K562 (cell line): ENCODE results near the gene ZNF428. TPM values are rescaled to one million over a fixed set of nuclear protein-coding genes. Genes with fewer than 3 reads are reported as not detected.

ENCODE experiments used
- BCOR ChIP-seq: fragments of 450-650 bp; IDR thresholded peaks from 2 replicates; pipeline ENCODE4 v1.6.1; 2016
- BRD4 ChIP-seq: fragments of 200-600 bp; sonication (generic); IDR thresholded peaks from 2 replicates; pipeline ENCODE4 v1.6.1; 2017; ENCODE audit warnings: inconsistent platforms
- BRF1 ChIP-seq: IDR thresholded peaks from 3 replicates; pipeline ENCODE4 v1.6.1; 2011; ENCODE audit warnings: borderline replicate concordance, mild to moderate bottlenecking; ENCODE audit not compliant: insufficient read length; ENCODE audit errors: extremely low read depth
- CBX8 ChIP-seq: fragments of 200-600 bp; sonication (generic); IDR thresholded peaks from 2 replicates; pipeline ENCODE4 v1.6.1; 2012; ENCODE audit warnings: borderline replicate concordance, mixed run types, low read depth, mild to moderate bottlenecking, moderate library complexity, mixed read lengths, low read length, control low read depth, inconsistent platforms; ENCODE audit not compliant: poor library complexity, severe bottlenecking; ENCODE audit errors: extremely low read depth
- CREBBP ChIP-seq: IDR thresholded peaks from one replicate; pipeline ENCODE4 v1.6.1; 2012; ENCODE audit warnings: low read depth, mild to moderate bottlenecking, control low read depth, inconsistent platforms, low read length
- DPF2 ChIP-seq: fragments of 450-650 bp; IDR thresholded peaks from 2 replicates; pipeline ENCODE4 v1.6.1; 2016
- HDAC3 ChIP-seq: fragments of 450-650 bp; IDR thresholded peaks from 2 replicates; pipeline ENCODE4 v1.6.1; 2018; ENCODE audit warnings: borderline replicate concordance, mild to moderate bottlenecking, moderate library complexity; ENCODE audit not compliant: partially characterized antibody
- HNRNPK ChIP-seq: fragments of 200-400 bp; formaldehyde crosslinking; IDR thresholded peaks from one replicate; pipeline ENCODE4 v1.6.1; 2018; ENCODE audit warnings: mild to moderate bottlenecking, low read depth, low read length; ENCODE audit not compliant: poor library complexity, severe bottlenecking
- ILF3 ChIP-seq: fragments of 450-650 bp; IDR thresholded peaks from 2 replicates; pipeline ENCODE4 v1.6.1; 2018; ENCODE audit warnings: antibody characterized with exemption, mild to moderate bottlenecking, moderate library complexity, borderline replicate concordance
- KDM1A ChIP-seq, 2 experiments: fragments of 450-650 bp; IDR thresholded peaks; 2 replicates each; pipeline ENCODE4 v1.6.1; 2016; ENCODE audit warnings: mild to moderate bottlenecking in 2 of 2
- KDM2B ChIP-seq: fragments of 250-450 bp; sonication (Bioruptor Pico); IDR thresholded peaks from 2 replicates; pipeline ENCODE4 v1.8.0; 2021; ENCODE audit warnings: mild to moderate bottlenecking, moderate library complexity
- L3MBTL2 ChIP-seq: fragments of 450-650 bp; IDR thresholded peaks from 2 replicates; pipeline ENCODE4 v1.6.1; 2016; ENCODE audit warnings: mild to moderate bottlenecking, moderate library complexity
- MAFG ChIP-seq: fragments of 450-650 bp; conservative IDR thresholded peaks from 2 replicates; pipeline ENCODE4 v1.6.1; 2016; ENCODE audit warnings: missing genetic modification characterization, missing compliant biosample characterization
- NCOA1 ChIP-seq: fragments of 450-650 bp; IDR thresholded peaks from 2 replicates; pipeline ENCODE4 v1.6.1; 2016; ENCODE audit warnings: low read depth
- PHF21A ChIP-seq: fragments of 450-650 bp; IDR thresholded peaks from 2 replicates; pipeline ENCODE4 v1.6.1; 2017; ENCODE audit warnings: low read depth, borderline replicate concordance
- PYGO2 ChIP-seq: fragments of 450-650 bp; IDR thresholded peaks from 2 replicates; pipeline ENCODE4 v1.6.1; 2016; ENCODE audit warnings: mild to moderate bottlenecking, missing genetic modification characterization, moderate library complexity, missing compliant biosample characterization
- SNIP1 ChIP-seq: fragments of 450-650 bp; IDR thresholded peaks from 2 replicates; pipeline ENCODE4 v1.7.1; 2017; ENCODE audit warnings: low read depth, mild to moderate bottlenecking
- STAT5A ChIP-seq: IDR thresholded peaks from 2 replicates; pipeline ENCODE4 v1.6.1; 2012; ENCODE audit warnings: low read length, inconsistent platforms, borderline replicate concordance
- TAF7 ChIP-seq: fragments of 450-650 bp; IDR thresholded peaks from 2 replicates; pipeline ENCODE4 v1.6.1; 2016; ENCODE audit warnings: missing genetic modification characterization, missing compliant biosample characterization
- TFE3 ChIP-seq: fragments of 450-650 bp; formaldehyde crosslinking; IDR thresholded peaks from 2 replicates; pipeline ENCODE4 v1.4.0; 2020; ENCODE audit warnings: mild to moderate bottlenecking, mixed read lengths
- XRCC3 ChIP-seq: fragments of 450-650 bp; IDR thresholded peaks from 2 replicates; pipeline ENCODE4 v1.6.1; 2017; ENCODE audit warnings: mild to moderate bottlenecking, moderate library complexity
- ZBED1 ChIP-seq: IDR thresholded peaks from 2 replicates; pipeline ENCODE4 v1.6.1; 2014
- ZBTB34 ChIP-seq: fragments of 250-450 bp; sonication (Bioruptor Pico); IDR thresholded peaks from 2 replicates; pipeline ENCODE4 v1.8.0; 2021; ENCODE audit warnings: mild to moderate bottlenecking, moderate library complexity
- ZFP30 ChIP-seq: fragments of 250-450 bp; sonication (Bioruptor Pico); IDR thresholded peaks from 2 replicates; pipeline ENCODE4 v1.8.0; 2022; ENCODE audit warnings: moderate library complexity, mild to moderate bottlenecking, inconsistent platforms, borderline replicate concordance
- ZNF41 ChIP-seq: fragments of 250-450 bp; sonication (Bioruptor Pico); conservative IDR thresholded peaks from 2 replicates; pipeline ENCODE4 v1.4.0; 2020; ENCODE audit warnings: mild to moderate bottlenecking
- ZNF696 ChIP-seq: fragments of 250-450 bp; sonication (Bioruptor Pico); conservative IDR thresholded peaks from 2 replicates; pipeline ENCODE4 v1.4.0; 2020; ENCODE audit warnings: mild to moderate bottlenecking, moderate library complexity
- polyA plus RNA-seq, 8 experiments: library from polyadenylated mRNA; depleted of rRNA in 4 of 8; stranded (reverse) in 5 of 8; unstranded in 3 of 8; fragments of >200 nt; fragmentation: Nextera tagmentation in 2 of 8; fragmentation: Illumina TruSeq in 1 of 8; extraction: Ambion mirVana in 2 of 8; extraction: Trizol in 1 of 8; gene quantifications; 2 replicates each; pipeline versions ENCODE4 v1.2.1 to v1.2.3, GENCODE V29; 2011 to 2014; ENCODE audit warnings: inconsistent platforms in 1 of 8, missing spikeins in 1 of 8
- total RNA-seq, 7 experiments: library from RNA; depleted of rRNA in 6 of 7; stranded (reverse); fragments of >200 nt in 6 of 7; fragmentation: Illumina TruSeq in 2 of 7; extraction: Trizol in 2 of 7; gene quantifications; 2 replicates each; pipeline versions ENCODE4 v1.2.1 to v1.2.3, GENCODE V29; 2011 to 2021; ENCODE audit warnings: low replicate concordance in 1 of 7
- TF ChIP-seq, protein P1 (sequence below): fragments of 250-450 bp; sonication (Bioruptor Pico); IDR thresholded peaks from 2 replicates; pipeline ENCODE4 v1.4.0; 2020; ENCODE audit warnings: mild to moderate bottlenecking, moderate library complexity

Gene ZNF428
- total and polyA plus RNA-seq, 9 of the 15 experiments (the other 6 are each of a cell fraction or from before 2014, with no cell fraction given) = 0.15 to 85.7 (median 15.9) TPM

GRCh38 chr19:43619262-43620060, at the start of gene ZNF428 (continued):
- TF ChIP-seq HNRNPK (no peak), STAT5A (no peak), BRD4 (peak; percentile 86), ZBTB34 (no peak), ZNF696 (CRISPR knock-in tag) (no peak), XRCC3 (no peak), SNIP1 (no peak), HDAC3 (no peak), CREBBP (no peak), TFE3 (CRISPR knock-in tag) (no peak), KDM2B (CRISPR knock-in tag) (no peak), BRF1 (no peak), DPF2 (no peak; the same call in 1 of the 2 replicates), L3MBTL2 (peak; percentile 90), TAF7 (tag) (peak; percentile 56; the same call in 1 of the 2 replicates), ZNF41 (CRISPR knock-in tag) (no peak), BCOR (no peak), PYGO2 (tag) (no peak), NCOA1 (no peak; the same call in 1 of the 2 replicates), ZBED1 (no peak), KDM1A (IDR thresholded peaks at IDR 0.05) (no peak), ZFP30 (CRISPR knock-in tag) (no peak), CBX8 (no peak), ILF3 (no peak; the same call in 1 of the 2 replicates), MAFG (tag) (no peak), PHF21A (peak; percentile 83)
- TF ChIP-seq, protein P1, sequence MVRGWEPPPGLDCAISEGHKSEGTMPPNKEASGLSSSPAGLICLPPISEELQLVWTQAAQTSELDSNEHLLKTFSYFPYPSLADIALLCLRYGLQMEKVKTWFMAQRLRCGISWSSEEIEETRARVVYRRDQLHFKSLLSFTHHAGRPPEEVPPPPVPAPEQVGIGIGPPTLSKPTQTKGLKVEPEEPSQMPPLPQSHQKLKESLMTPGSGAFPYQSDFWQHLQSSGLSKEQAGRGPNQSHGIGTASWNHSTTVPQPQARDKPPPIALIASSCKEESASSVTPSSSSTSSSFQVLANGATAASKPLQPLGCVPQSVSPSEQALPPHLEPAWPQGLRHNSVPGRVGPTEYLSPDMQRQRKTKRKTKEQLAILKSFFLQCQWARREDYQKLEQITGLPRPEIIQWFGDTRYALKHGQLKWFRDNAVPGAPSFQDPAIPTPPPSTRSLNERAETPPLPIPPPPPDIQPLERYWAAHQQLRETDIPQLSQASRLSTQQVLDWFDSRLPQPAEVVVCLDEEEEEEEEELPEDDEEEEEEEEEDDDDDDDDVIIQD = no peak; the same call in 1 of the 2 replicates
